ENCODE measurements around the gene OR13C9. TPM values are rescaled to one million over a fixed set of nuclear protein-coding genes. Genes with fewer than 3 reads are reported as not detected.

The OR13C9 gene
- total RNA-seq, 1 donor from 2014 or later, result not detected

Other genes with a start within 250 kb of the OR13C9 start
- not detected for gene OR13F1, start 113.9 kb downstream of the OR13C9 start, total RNA-seq
- gene OR13C4, start 91.0 kb downstream of the OR13C9 start, total RNA-seq, result not detected
- not detected for gene OR13C3, start 81.3 kb downstream of the OR13C9 start, total RNA-seq
- not detected for gene OR13C8, start 49.0 kb downstream of the OR13C9 start, total RNA-seq
- not detected for gene OR13C5, start 18.8 kb downstream of the OR13C9 start, total RNA-seq
- gene OR13C2, start 12.6 kb downstream of the OR13C9 start, total RNA-seq, result not detected
- not detected for gene OR13D1, start 76.3 kb upstream of the OR13C9 start, total RNA-seq
- 27.1 TPM for gene NIPSNAP3A, start 129.5 kb upstream of the OR13C9 start, total RNA-seq
- 16.8 TPM for gene NIPSNAP3B, start 145.9 kb upstream of the OR13C9 start, total RNA-seq